HG02981 (cell line): ENCODE results near the gene NUTM1.
"Not testable (repeated sequence)": the region's sequence is repeated elsewhere in the genome, so short reads cannot be mapped to it uniquely, and the experiment has no call there.

ENCODE experiments used
- ATAC-seq: cut with Tn5 transposase; IDR thresholded peaks from one replicate; pipeline ENCODE4 v1.9.1; 2021; ENCODE audit warnings: mild to moderate bottlenecking, moderate library complexity; ENCODE audit not compliant: unreplicated experiment

NUTM1 gene

GRCh38 chr15:34364041-34364440 is 20.9 kb downstream of the NUTM1 start:
- ATAC-seq: no peak

GRCh38 chr15:34365091-34365825 is 22.1 kb downstream of the NUTM1 start:
- no peak for ATAC-seq

DNA sequence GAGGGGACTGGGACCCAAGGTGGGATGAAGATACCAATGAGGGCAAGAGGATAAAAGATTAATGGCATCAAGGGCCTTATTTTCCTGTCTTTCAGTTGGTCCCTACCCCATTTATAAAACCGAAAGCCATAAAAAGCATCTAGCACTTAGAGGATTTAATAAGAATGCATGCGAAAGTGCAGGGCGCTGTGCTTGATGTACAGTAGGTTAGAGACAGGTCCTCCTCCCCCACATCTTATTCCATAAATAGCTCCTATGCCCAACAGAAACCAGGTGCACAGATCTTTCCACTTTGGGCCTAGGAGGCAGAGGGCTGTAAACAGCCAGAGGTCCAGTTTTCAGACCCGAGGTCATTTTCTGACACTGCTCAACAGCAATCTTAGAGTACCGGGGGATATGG is 22.7 kb downstream of the NUTM1 start:
- ATAC-seq: no peak

DNA sequence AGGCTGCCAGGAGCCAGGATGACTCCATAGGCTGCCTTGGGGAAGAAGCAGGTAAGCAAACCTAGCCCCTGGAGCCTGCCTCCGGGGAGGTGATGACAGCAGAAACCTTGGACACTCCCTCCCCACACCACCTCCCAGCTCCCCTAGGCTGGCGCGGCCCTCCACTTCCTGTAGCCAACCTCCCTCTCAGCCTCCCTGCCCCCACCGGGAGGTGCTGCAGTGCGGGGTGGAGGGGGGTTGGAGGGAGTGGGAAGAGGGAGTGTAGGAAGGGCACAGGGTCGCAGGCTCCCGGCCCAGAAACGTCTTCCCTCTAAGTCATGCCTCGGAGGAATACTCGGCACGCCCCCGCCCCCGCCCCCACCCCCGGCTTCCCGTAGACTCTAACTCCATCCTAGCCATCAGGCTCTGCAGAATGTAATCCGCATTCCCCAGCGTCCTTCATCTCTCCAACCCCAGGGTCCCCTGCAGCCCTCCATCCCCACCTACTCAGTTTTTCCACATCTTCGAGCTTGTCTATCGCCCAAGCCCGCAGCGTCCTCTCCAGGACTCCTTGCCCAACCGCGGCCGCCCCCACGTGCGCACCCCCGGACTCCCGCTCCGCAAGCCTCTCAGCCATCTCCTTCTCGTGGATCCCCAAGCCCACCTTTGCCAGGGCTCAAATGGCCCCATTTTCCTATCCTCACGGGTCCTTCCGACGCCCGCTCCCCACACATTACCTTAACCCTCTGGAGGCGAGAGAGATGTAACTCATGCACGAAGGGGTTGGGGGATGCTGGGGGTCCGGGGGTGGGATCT is 23.4 kb downstream of the NUTM1 start:
- ATAC-seq: no peak

DNA sequence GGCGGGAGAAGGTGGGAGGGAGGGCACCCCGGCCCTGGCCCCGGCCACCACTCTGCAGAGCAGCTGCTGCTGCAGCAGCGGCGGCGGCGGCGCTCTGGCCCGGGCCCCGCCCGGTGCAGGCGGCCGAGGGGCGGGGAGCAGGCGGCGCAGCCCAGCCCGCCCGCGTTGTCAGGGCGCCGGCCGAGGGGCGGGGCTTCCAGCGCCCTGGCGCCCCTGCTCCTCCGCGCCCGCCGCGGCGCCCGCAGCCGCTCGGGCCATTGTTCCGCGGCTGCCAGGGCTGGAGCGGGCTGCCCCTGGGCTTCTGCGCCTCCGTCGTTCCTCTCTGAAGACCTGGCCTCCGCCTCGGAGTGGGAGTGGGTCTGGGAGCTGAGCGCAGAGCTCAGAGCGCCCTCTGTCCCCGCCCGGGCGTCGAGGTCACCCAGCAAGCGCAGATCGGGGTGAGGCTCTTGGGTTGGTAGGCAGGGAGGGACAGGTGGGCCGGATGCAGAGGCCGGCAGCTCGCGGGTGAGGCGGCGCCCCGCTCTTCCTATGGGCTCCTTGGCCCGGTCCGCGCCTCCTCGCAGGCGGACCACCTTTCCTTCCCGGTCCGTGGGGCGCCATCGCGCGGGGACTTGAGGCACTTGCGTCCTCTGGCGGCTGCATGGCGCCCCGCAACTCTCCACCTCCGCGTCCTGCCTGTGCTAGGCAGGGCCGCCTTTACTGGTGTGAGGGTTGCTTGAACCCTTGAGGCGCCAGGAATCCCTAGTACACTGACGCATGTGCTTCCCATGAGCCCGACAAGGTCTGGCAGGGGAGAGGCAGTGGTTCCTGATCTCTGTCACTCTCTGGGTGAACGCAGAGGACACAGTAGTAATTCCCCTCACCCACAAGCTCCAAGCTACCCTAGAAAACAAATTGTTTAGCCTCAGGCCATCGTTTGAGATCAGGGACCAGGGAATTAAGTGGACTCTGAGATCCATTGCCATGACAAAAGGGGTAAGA is 24.3 kb downstream of the NUTM1 start, which contains the start of gene LPCAT4:
LPCAT4 (minus strand) TSS at position 96 of the 981 bp plus-strand sequence. CDS start 96 bp downstream, outside the sequence.
- ATAC-seq: peak; percentile 82

DNA sequence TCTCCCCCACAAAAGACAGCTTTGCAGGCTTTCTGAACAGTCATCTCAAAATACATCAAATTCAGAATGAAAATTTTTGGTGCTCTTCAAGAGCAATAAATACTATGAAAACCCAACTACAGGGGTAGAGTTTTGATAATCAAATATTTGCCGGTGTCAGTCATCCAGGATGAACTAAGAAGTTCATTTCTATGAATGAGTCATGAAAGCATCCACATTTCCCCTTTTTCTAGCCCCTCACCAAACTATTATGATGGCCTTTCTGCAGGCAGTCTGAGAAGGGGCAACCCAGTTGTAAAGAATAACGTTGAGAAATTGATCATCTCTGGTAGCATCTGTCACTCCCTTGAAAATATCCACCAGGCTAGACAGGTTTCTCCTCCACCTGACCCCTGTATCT is 27.0 kb downstream of the NUTM1 start:
- no peak for ATAC-seq

GRCh38 chr15:34370643-34371042 is 27.5 kb downstream of the NUTM1 start:
- no peak for ATAC-seq

DNA sequence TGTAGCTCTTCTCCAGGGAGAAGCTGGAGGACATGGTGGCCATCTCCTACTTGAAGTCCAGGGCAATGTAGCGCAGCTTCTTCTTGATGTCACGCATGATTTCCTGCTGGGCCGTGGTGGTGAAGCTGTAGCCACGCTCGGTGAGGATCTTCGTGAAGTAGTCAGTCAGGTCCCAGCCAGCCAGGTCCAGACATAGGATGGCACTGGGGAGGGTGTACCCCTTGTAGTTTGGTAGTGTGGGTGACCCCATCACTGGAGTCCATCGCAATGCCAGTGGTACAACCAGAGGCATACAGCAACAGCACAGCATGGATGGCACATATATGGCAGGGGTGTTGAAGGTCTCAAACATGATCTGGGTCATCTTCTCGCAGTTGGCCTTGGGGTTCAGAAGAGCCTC is 30.8 kb downstream of the NUTM1 start:
- no peak for ATAC-seq

DNA sequence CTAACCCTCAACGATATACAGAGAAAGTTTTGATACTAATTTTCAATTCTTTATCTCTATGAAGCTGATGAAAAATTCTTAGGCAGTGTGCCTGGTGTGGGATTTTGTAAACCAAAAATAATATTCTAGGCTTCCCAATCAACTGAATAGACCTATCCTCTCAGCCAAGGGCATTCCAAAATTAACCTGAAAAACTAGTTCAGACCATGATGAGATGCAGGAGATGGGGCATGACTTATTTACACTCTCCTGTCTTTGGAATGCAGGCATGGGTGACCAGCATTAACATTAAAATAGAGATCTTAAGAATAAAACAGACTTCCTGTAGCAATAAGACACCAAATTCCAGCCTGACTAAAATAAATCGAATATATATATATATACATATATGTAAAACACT is 31.7 kb downstream of the NUTM1 start:
- no peak for ATAC-seq

DNA sequence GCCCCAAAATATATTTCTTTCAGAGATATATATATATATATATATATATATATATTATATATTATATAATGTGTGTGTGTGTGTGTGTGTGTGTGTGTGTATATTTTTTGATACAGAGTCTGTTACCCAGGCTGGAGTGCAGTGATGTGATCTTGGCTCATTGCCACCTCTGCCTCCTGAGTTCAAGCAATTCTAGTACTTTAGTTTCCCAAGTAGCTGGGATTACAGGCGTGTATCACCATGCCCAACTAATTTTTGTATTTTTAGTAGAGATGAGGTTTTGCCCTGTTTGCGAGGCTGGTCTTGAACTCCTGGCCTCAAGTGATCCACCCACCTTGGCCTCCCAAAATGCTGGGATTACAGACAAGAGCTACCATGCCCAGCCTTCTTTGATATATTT is 32.4 kb downstream of the NUTM1 start:
- ATAC-seq: not testable (repeated sequence)

GRCh38 chr15:34376856-34377255 is 33.7 kb downstream of the NUTM1 start:
- no peak for ATAC-seq

- not testable (repeated sequence) for ATAC-seq
Measured at GRCh38 chr15:34380491-34380890, 37.4 kb downstream of the NUTM1 start.

GRCh38 chr15:34381829-34382521 is 38.9 kb downstream of the NUTM1 start:
- ATAC-seq: not testable (repeated sequence)

DNA sequence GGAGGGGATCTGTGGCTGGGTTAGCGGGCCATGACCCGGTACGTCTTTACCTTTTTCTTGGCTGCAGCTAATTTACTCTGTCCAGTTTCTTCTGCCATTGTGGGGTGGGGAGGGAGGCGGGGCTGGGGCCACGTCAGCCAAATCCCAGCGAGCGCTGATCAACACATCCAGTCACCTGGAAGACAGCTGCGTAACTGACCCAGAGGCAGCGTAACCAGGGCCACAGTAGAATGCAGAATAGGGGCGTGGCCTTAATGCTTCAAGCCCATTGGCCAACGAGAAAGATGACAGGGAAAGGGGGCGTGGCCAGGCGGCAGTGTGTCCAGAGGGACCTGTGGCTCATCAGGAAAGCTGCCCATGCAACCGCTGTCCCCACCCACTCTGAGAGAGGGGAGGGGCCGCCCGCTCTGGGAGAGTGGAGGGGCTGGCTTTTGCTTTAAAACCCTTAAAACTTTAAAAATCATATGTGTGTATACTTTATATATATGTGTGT is 46.5 kb downstream of the NUTM1 start:
- not testable (repeated sequence) for ATAC-seq

- ATAC-seq: not testable (repeated sequence)
Measured at GRCh38 chr15:34392981-34393380, 49.9 kb downstream of the NUTM1 start.

DNA sequence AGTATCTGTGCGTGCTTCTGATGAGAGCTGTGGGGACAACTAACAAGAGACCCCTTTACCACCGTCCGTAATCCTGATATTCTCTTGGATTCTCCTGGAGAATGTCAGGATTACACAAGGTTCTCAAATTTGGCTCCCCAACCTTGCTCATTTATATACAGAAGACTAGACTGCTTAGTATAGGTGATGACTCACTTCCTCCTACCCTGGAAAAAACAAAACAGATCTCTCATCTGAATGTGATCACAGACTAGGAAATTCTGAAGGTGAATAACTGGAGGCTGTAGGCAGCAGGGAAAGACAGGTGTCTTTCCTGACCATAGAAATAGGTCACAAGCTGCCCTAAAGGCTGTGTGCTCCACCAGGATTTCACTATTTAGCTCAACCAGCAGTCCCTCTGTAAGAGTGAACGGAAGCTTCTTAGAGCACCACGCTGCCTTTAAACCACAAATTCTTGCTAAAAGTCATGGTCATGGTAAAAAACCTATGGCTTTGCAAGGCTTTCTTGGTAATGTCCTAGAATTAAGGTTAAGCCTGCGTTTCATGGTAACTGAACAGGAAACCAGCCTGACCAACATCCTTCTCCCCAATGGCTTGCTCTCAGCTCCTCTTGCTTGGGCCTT is 54.6 kb downstream of the NUTM1 start:
- ATAC-seq: not testable (repeated sequence)

DNA sequence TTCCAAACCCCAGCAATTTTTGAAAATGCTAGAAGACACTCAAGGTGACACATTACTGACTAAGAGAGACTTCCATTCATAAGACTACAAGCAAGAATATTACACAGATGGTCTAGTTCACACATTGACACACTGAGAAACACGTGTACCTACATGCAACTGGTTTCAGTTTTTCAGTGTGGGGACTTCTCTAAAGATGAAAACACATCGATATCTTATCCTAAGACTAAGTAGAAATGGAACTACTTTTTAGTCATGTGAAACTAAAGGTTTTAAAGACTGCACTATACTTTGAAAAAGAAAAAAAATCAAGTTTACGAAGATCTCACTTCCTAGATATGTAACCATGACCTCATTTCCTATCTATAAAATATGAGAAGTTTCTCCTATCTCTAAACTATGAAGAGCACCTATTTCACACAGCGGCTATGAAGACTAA is 60.1 kb downstream of the NUTM1 start:
- ATAC-seq: not testable (repeated sequence)

- not testable (repeated sequence) for ATAC-seq
Measured at GRCh38 chr15:34403899-34404298, 60.8 kb downstream of the NUTM1 start.
